Measurements from ENCODE around the gene ADAMTS10.

GRCh38 chr19:8577741-8578140 is 32.8 kb downstream of the ADAMTS10 start:
- TF ChIP-seq FOXA1 (IDR thresholded peaks at IDR 0.05) (no peak), JUND (IDR thresholded peaks at IDR 0.05) (no peak), CTCF (IDR thresholded peaks at IDR 0.05; ENCODE audit: low read depth, low read length, missing input control) (no peak), TAF1 (conservative IDR thresholded peaks at IDR 0.05) (no peak), SP1 (IDR thresholded peaks at IDR 0.05) (no peak), GABPA (IDR thresholded peaks at IDR 0.05 in 1 of 2, conservative IDR thresholded peaks at IDR 0.05 in 1 of 2) (no peak), REST (IDR thresholded peaks at IDR 0.05) (no peak), YY1 (IDR thresholded peaks at IDR 0.05) (no peak)
- TF ChIP-seq, protein P1, sequence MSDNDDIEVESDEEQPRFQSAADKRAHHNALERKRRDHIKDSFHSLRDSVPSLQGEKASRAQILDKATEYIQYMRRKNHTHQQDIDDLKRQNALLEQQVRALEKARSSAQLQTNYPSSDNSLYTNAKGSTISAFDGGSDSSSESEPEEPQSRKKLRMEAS (IDR thresholded peaks at IDR 0.05), result no peak
- TF ChIP-seq, protein P2, sequence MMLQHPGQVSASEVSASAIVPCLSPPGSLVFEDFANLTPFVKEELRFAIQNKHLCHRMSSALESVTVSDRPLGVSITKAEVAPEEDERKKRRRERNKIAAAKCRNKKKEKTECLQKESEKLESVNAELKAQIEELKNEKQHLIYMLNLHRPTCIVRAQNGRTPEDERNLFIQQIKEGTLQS (IDR thresholded peaks at IDR 0.05), result no peak

All from liver (tissue), 3 donors.